ENCODE measurements around the gene DNAJB9.

Gene DNAJB9

GRCh38 chr7:108565987-108566386 is 3.7 kb upstream of the DNAJB9 start:
- peaks cover 23% of the 10 kb centered on the region for H3K36me3 ChIP-seq
- H3K9me3 ChIP-seq: no peaks in the 10 kb centered on the region
- peaks cover 14% of the 10 kb centered on the region for H3K4me1 ChIP-seq
- H3K4me2 ChIP-seq: no peak overlapping the region
- no peak overlapping the region for H3K9ac ChIP-seq
- no peaks in the 10 kb centered on the region for H3K27me3 ChIP-seq
- H4K20me1 ChIP-seq: peaks cover 6% of the 10 kb centered on the region; the same call in 1 of the 2 replicates
- no peak overlapping the region for H3K4me3 ChIP-seq
- H3K27ac ChIP-seq: no peak overlapping the region
- TF ChIP-seq Cebpa-rat (IDR thresholded peaks at IDR 0.05): no peak

DNA sequence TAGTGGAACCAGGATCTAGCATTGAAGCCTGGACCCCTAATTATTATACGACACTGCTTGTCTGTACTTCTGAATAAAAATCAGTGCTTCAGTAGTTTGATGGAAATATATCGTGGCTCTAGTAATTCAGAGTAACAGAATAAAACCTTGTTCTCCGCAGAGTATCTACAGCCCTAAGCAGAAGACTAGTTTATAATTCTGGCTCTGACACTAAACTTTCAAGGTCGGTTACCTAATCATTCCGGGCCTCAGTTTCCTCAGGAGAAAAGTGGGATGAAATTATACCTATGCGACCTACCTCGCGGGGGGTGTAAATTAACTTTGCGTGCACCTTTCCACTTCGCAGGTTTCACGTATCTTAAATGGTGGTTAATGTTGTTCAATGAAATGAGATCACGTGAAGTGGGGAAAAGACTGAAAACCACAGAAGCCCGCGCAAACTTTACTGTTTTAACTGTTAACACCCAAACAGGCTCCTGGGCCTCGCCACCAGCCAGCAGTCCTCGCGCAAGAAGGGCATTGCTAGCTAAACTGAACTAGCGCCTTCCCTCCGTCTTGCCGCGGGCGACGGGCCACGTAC is 783 bp upstream of the DNAJB9 start:
- Histone ChIP-seq H3K36me3 (peaks cover 25% of the 10 kb centered on the region), H3K27ac (peak overlapping the region; percentile 97), H3K27me3 (no peaks in the 10 kb centered on the region), H3K9ac (peak overlapping the region; percentile 95), H3K9me3 (no peaks in the 10 kb centered on the region), H3K4me1 (peaks cover 23% of the 10 kb centered on the region), H3K4me2 (peak overlapping the region; percentile 76), H3K4me3 (peak overlapping the region; percentile 95), H4K20me1 (peaks cover 15% of the 10 kb centered on the region; the same call in 1 of the 2 replicates)
- TF ChIP-seq Cebpa-rat (IDR thresholded peaks at IDR 0.05): no peak

DNA sequence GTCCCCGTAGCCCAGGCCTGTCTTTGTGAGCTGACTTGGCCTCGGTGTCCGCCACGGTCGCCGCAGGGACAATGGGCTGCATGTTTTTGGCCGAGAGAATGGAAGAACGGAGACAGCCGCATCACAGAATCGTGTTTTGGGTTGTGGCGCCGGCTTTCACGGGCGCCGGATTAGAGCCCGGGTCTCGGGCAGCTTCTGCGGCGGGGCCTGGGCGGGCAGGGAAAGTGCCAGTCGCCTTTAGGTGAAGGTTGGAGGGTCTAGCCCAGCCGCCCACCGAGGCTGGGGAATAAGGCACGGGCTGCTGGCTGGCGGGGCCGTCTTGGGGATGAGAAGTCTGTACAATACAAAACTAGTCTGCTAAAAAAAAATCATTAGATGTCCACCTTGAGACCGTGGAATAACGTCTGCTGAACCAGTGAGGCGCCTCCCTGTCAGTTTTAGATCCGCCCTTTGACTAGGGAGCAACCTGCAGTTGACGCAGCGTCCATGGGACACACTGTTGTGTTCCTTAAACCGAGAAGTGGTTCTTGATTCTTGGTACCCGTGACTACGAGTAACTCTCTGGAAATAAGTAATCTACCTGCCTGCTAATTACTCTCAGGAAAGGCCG is 577 bp downstream of the DNAJB9 start:
- Histone ChIP-seq H3K27me3 (no peaks in the 10 kb centered on the region), H3K9ac (peak overlapping the region; percentile 96), H3K4me1 (peaks cover 23% of the 10 kb centered on the region), H3K4me2 (peak overlapping the region; percentile 87), H3K27ac (peak overlapping the region; percentile 97), H3K9me3 (no peaks in the 10 kb centered on the region), H4K20me1 (peaks cover 19% of the 10 kb centered on the region; the same call in 1 of the 2 replicates), H3K36me3 (peaks cover 35% of the 10 kb centered on the region), H3K4me3 (peak overlapping the region; percentile 95)
- TF ChIP-seq Cebpa-rat (IDR thresholded peaks at IDR 0.05): no peak

DNA sequence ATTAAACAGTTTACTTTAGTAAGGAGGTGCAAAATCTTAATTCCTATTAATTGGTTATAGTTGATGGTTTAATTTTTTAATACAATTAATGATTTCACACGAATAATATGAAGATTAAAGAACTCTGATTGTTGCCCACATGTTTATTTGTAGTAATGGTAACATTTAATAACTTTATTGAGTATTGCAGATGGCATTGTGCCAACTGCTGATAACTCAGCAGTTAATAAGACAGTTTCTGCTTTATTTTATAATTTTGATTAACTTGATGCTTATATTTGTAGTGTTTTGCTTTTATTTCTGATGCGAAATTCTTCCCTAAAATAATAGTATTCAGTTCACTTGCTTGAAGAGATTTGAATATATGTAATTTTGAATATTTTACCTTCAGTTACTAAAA is 2.8 kb downstream of the DNAJB9 start:
- H3K4me2 ChIP-seq: no peak overlapping the region
- H4K20me1 ChIP-seq: peaks cover 25% of the 10 kb centered on the region; the same call in 1 of the 2 replicates
- H3K27ac ChIP-seq: no peak overlapping the region
- H3K9me3 ChIP-seq: peaks cover 5% of the 10 kb centered on the region; the same call in 1 of the 2 replicates
- peaks cover 49% of the 10 kb centered on the region for H3K36me3 ChIP-seq
- no peaks in the 10 kb centered on the region for H3K27me3 ChIP-seq
- H3K4me1 ChIP-seq: peaks cover 23% of the 10 kb centered on the region
- H3K4me3 ChIP-seq: no peak overlapping the region
- H3K9ac ChIP-seq: no peak overlapping the region
- no peak for TF ChIP-seq Cebpa-rat (IDR thresholded peaks at IDR 0.05)

- Histone ChIP-seq H3K4me3 (no peak overlapping the region), H3K4me1 (peaks cover 12% of the 10 kb centered on the region), H3K4me2 (no peak overlapping the region), H3K9ac (no peak overlapping the region), H3K27me3 (no peaks in the 10 kb centered on the region), H3K27ac (no peak overlapping the region), H4K20me1 (peaks cover 25% of the 10 kb centered on the region; the same call in 1 of the 2 replicates), H3K9me3 (peaks cover 21% of the 10 kb centered on the region), H3K36me3 (peaks cover 73% of the 10 kb centered on the region)
- TF ChIP-seq Cebpa-rat (IDR thresholded peaks at IDR 0.05): no peak
Observed at GRCh38 chr7:108575156-108575555, 5.5 kb downstream of the DNAJB9 start.

- Histone ChIP-seq H3K36me3 (peaks cover 77% of the 10 kb centered on the region), H3K4me2 (no peak overlapping the region), H3K9me3 (peaks cover 26% of the 10 kb centered on the region), H3K9ac (no peak overlapping the region), H3K4me3 (no peak overlapping the region), H4K20me1 (peaks cover 18% of the 10 kb centered on the region; the same call in 1 of the 2 replicates), H3K4me1 (peaks cover 8% of the 10 kb centered on the region), H3K27me3 (no peaks in the 10 kb centered on the region), H3K27ac (no peak overlapping the region)
- no peak for TF ChIP-seq Cebpa-rat (IDR thresholded peaks at IDR 0.05)
Observed at GRCh38 chr7:108576116-108576515, 6.4 kb downstream of the DNAJB9 start.

DNA sequence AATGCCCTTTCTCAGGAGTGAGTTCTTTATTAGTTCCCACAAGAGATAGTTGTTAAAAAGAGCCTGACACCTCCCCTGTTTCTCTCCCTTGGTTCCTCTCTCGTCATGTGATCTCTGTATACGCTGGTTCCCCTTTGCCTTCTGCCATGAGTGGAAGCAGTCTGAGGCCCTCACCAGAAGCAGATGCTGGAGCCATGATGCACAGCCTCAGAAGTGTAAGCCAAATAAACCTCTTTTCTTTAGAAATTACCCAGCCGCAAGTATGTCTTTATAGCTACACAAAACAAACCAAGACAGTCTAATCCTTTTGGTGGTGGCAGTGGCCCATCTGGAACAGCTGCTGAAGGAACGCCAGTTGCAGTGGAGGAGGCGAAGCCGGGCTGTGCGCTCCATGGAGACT is 9.3 kb downstream of the DNAJB9 start:
- H3K4me3 ChIP-seq: no peak overlapping the region
- H3K4me2 ChIP-seq: no peak overlapping the region
- no peak overlapping the region for H3K9ac ChIP-seq
- peaks cover 26% of the 10 kb centered on the region for H3K9me3 ChIP-seq
- no peaks in the 10 kb centered on the region for H3K27me3 ChIP-seq
- no peaks in the 10 kb centered on the region for H3K4me1 ChIP-seq
- peaks cover 10% of the 10 kb centered on the region; the same call in 1 of the 2 replicates for H4K20me1 ChIP-seq
- peaks cover 62% of the 10 kb centered on the region for H3K36me3 ChIP-seq
- H3K27ac ChIP-seq: no peak overlapping the region
- no peak for TF ChIP-seq Cebpa-rat (IDR thresholded peaks at IDR 0.05)

DNA sequence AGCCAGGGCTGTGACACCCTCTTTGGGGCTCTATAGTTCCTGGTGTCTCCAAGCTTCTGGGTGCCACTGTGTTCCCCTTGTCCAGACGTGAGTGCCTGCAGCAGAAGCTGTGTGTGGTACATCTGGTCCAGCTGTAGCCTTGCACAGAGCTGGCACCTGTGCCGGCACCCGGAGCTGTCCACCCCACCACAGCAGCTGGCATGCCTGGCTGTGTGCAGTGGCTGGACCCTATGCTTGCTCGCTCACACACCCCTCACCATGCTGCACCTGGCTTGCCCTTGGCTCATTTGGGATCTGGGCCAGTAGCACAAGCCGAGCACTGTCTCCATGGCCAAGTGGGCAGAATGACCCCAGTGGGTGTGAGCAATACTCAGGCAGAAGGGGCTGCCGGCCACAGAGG is 10.6 kb downstream of the DNAJB9 start:
- TF ChIP-seq Cebpa-rat (IDR thresholded peaks at IDR 0.05): no peak
- H3K4me3 ChIP-seq: 0 out of 2 replicates have a peak overlapping the region, but pooled peaks have one; percentile 18

GRCh38 chr7:108581655-108582491 is 12.2 kb downstream of the DNAJB9 start:
- Histone ChIP-seq H3K27me3 (no peaks in the 10 kb centered on the region), H3K9me3 (peaks cover 21% of the 10 kb centered on the region), H3K27ac (no peak overlapping the region), H3K4me1 (no peaks in the 10 kb centered on the region), H4K20me1 (no peaks in the 10 kb centered on the region), H3K4me3 (no peak overlapping the region), H3K36me3 (peaks cover 34% of the 10 kb centered on the region), H3K4me2 (no peak overlapping the region), H3K9ac (no peak overlapping the region)
- no peak for TF ChIP-seq Cebpa-rat (IDR thresholded peaks at IDR 0.05)

More for the DNA sequence above, 10.6 kb downstream of the DNAJB9 start:
- Histone ChIP-seq H3K36me3 (peaks cover 50% of the 10 kb centered on the region), H3K9me3 (peaks cover 26% of the 10 kb centered on the region), H3K4me2 (no peak overlapping the region), H3K27me3 (no peaks in the 10 kb centered on the region), H3K27ac (no peak overlapping the region), H3K4me1 (no peaks in the 10 kb centered on the region), H4K20me1 (peaks cover 5% of the 10 kb centered on the region; the same call in 1 of the 2 replicates), H3K9ac (no peak overlapping the region)
